K562 (cell line): ENCODE data around the gene CACNG1.
"Not testable (repeated sequence)": the region's sequence is repeated elsewhere in the genome, so short reads cannot be mapped to it uniquely, and the experiment has no call there.

Source experiments
- E2F4 ChIP-seq: sonication (generic); formaldehyde crosslinking; IDR thresholded peaks from 2 replicates; pipeline ENCODE4 v1.8.0; 2022; ENCODE audit warnings: mild to moderate bottlenecking, low read depth, missing genetic modification reagents
- HSF4 ChIP-seq: fragments of 250-450 bp; sonication (Bioruptor Pico); IDR thresholded peaks from 2 replicates; pipeline ENCODE4 v2.1.2; 2022; ENCODE audit warnings: mild to moderate bottlenecking, moderate library complexity, borderline replicate concordance
- KAT2B ChIP-seq: IDR thresholded peaks from one replicate; pipeline ENCODE4 v1.6.1; 2012; ENCODE audit warnings: low read depth, mild to moderate bottlenecking, control low read depth, inconsistent platforms, low read length, moderate library complexity
- NFE2L1 ChIP-seq: fragments of 450-650 bp; IDR thresholded peaks from 2 replicates; pipeline ENCODE4 v1.6.1; 2016; ENCODE audit warnings: missing genetic modification characterization, low read depth, mild to moderate bottlenecking, missing compliant biosample characterization, moderate library complexity, borderline replicate concordance
- USF2 ChIP-seq: sonication (generic); formaldehyde crosslinking; IDR thresholded peaks from 2 replicates; pipeline ENCODE4 v1.5.0; 2020; ENCODE audit warnings: missing genetic modification reagents

GRCh38 chr17:67041119-67041518, 3.2 kb upstream of the CACNG1 start:
- not testable (repeated sequence) for TF ChIP-seq USF2 (CRISPR knock-in tag); NFE2L1; E2F4 (CRISPR knock-in tag); KAT2B; HSF4 (CRISPR knock-in tag)
